KMS-11 (cell line): ENCODE results near the gene KIF18A.

ENCODE experiments used
- H2AFZ ChIP-seq: fragments of 200-600 bp; sonication (generic); 2 replicates; pipeline ENCODE4 v1.6.1; 2016; ENCODE audit warnings: antibody characterized with exemption, mixed run types, low read depth
- H3K27ac ChIP-seq: fragments of 200-600 bp; sonication (generic); 2 replicates; pipeline ENCODE4 v1.6.1; 2016; ENCODE audit warnings: mild to moderate bottlenecking, mixed run types
- H3K27me3 ChIP-seq: fragments of 200-600 bp; sonication (generic); 2 replicates; pipeline ENCODE4 v1.6.1; 2017; ENCODE audit warnings: mild to moderate bottlenecking, low read depth, mixed run types, moderate library complexity; ENCODE audit not compliant: insufficient read depth
- H3K36me3 ChIP-seq: fragments of 200-600 bp; sonication (generic); 2 replicates; pipeline ENCODE4 v1.6.1; 2017; ENCODE audit warnings: mild to moderate bottlenecking, mixed run types; ENCODE audit not compliant: insufficient read depth
- H3K4me1 ChIP-seq: fragments of 200-600 bp; sonication (generic); 2 replicates; pipeline ENCODE4 v1.6.1; 2016; ENCODE audit warnings: mild to moderate bottlenecking, low read depth, mixed run types; ENCODE audit not compliant: poor library complexity, severe bottlenecking
- H3K4me2 ChIP-seq: fragments of 200-600 bp; sonication (generic); 2 replicates; pipeline ENCODE4 v1.7.0; 2016; ENCODE audit warnings: mild to moderate bottlenecking, mixed run types
- H3K4me3 ChIP-seq: fragments of 200-600 bp; sonication (generic); IDR thresholded peaks from 2 replicates; pipeline ENCODE4 v1.6.1; 2017; ENCODE audit warnings: low read depth, low read length, mixed read lengths; ENCODE audit not compliant: insufficient read depth
- H3K79me2 ChIP-seq: fragments of 200-600 bp; sonication (generic); 2 replicates; pipeline ENCODE4 v1.6.1; 2016; ENCODE audit warnings: low read depth, mixed run types; ENCODE audit not compliant: insufficient read depth
- H3K9ac ChIP-seq: fragments of 200-600 bp; sonication (generic); 2 replicates; pipeline ENCODE4 v1.6.1; 2016; ENCODE audit warnings: mild to moderate bottlenecking, mixed run types
- H4K20me1 ChIP-seq: fragments of 200-600 bp; sonication (generic); 2 replicates; pipeline ENCODE4 v1.6.1; 2016; ENCODE audit warnings: mild to moderate bottlenecking, mixed run types; ENCODE audit not compliant: insufficient read depth
- TF ChIP-seq, protein P1 (sequence below): fragments of 200-600 bp; sonication (generic); conservative IDR thresholded peaks from 2 replicates; pipeline ENCODE4 v1.6.1; 2017; ENCODE audit warnings: low read depth, mild to moderate bottlenecking, antibody characterized with exemption, low read length, moderate library complexity, mixed read lengths

Gene KIF18A

DNA sequence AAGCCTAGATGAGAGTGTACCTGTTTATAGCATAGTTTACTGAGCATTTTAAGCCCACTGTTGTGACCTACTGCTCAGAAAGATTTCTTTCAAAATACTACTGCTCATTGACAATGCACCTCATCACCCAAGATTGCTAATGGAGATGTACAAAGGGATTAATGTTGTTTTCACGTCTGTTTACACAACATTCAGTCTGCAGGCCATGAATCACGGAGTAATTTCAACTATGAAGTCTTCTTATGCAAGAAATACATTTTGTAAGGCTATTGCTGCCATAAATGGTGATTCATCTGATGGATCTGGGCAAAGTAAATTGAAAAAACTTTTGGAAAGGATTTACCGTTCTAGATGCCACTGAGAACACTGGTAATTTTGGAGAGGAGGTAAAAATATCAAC lies 112.9 kb downstream of the KIF18A start:
- Histone ChIP-seq H3K4me3 (no peak overlapping the region), H3K27ac (no peak overlapping the region), H3K79me2 (no peaks in the 10 kb centered on the region), H3K4me1 (peaks cover 10% of the 10 kb centered on the region), H3K9ac (no peak overlapping the region), H3K4me2 (no peak overlapping the region), H3K36me3 (no peaks in the 10 kb centered on the region), H3K27me3 (no peaks in the 10 kb centered on the region), H2AFZ (no peak overlapping the region), H4K20me1 (no peaks in the 10 kb centered on the region)
- TF ChIP-seq, protein P1, sequence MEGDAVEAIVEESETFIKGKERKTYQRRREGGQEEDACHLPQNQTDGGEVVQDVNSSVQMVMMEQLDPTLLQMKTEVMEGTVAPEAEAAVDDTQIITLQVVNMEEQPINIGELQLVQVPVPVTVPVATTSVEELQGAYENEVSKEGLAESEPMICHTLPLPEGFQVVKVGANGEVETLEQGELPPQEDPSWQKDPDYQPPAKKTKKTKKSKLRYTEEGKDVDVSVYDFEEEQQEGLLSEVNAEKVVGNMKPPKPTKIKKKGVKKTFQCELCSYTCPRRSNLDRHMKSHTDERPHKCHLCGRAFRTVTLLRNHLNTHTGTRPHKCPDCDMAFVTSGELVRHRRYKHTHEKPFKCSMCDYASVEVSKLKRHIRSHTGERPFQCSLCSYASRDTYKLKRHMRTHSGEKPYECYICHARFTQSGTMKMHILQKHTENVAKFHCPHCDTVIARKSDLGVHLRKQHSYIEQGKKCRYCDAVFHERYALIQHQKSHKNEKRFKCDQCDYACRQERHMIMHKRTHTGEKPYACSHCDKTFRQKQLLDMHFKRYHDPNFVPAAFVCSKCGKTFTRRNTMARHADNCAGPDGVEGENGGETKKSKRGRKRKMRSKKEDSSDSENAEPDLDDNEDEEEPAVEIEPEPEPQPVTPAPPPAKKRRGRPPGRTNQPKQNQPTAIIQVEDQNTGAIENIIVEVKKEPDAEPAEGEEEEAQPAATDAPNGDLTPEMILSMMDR: no peak

DNA sequence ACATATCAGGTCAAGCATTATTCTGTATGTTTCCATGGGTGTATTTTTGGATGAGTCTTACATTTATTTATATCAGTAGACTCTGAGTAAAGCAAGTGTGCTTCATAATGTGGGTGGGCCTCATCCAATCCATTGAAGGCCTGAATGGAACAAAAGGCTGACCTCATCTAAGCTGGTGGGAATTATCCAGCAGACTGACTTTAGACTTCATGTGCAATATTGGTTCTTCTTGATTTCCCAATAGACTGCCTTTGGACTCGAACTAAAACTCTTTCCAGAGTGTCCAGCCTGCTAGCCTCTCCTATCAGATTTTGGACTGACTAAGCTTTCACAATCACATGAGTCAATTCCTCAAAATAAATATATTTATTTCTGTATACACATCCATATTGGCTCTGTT lies 116.2 kb downstream of the KIF18A start:
- H3K9ac ChIP-seq: no peak overlapping the region
- H3K27ac ChIP-seq: no peak overlapping the region
- no peaks in the 10 kb centered on the region for H3K79me2 ChIP-seq
- H3K4me1 ChIP-seq: no peaks in the 10 kb centered on the region
- H4K20me1 ChIP-seq: no peaks in the 10 kb centered on the region
- no peak overlapping the region for H3K4me3 ChIP-seq
- no peak overlapping the region for H3K4me2 ChIP-seq
- no peaks in the 10 kb centered on the region for H3K36me3 ChIP-seq
- no peaks in the 10 kb centered on the region for H3K27me3 ChIP-seq
- no peak overlapping the region for H2AFZ ChIP-seq
- TF ChIP-seq, protein P1: no peak

DNA sequence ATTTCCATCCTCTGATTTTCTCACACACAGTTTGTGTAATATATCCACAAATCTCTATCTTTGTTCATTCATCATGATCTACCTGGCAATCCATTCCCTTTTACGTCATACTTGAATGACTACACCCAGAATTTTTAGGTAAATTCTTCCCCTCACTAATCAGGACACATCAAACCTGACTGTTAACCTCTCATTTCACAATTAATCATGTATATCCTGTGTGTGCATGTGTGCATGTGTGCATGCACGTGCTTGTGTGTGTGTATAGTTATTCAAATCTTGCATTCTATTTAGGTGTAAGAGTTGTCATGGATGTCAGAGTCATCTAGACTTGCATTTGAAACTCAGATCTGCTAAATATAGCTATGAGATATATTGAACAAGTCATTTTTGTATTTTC lies 130.4 kb downstream of the KIF18A start:
- H3K4me1 ChIP-seq: no peaks in the 10 kb centered on the region
- no peak overlapping the region for H3K9ac ChIP-seq
- H3K27ac ChIP-seq: no peak overlapping the region
- H2AFZ ChIP-seq: no peak overlapping the region
- H3K4me2 ChIP-seq: no peak overlapping the region
- H3K4me3 ChIP-seq: no peak overlapping the region
- H3K36me3 ChIP-seq: no peaks in the 10 kb centered on the region
- H3K79me2 ChIP-seq: no peaks in the 10 kb centered on the region
- no peaks in the 10 kb centered on the region for H4K20me1 ChIP-seq
- no peaks in the 10 kb centered on the region for H3K27me3 ChIP-seq
- TF ChIP-seq, protein P1: no peak

GRCh38 chr11:27977031-27977430 lies 130.9 kb downstream of the KIF18A start:
- H3K4me1 ChIP-seq: no peaks in the 10 kb centered on the region
- no peaks in the 10 kb centered on the region for H4K20me1 ChIP-seq
- H3K79me2 ChIP-seq: no peaks in the 10 kb centered on the region
- no peak overlapping the region for H2AFZ ChIP-seq
- H3K27ac ChIP-seq: no peak overlapping the region
- H3K4me3 ChIP-seq: no peak overlapping the region
- H3K9ac ChIP-seq: no peak overlapping the region
- TF ChIP-seq, protein P1: no peak
- H3K4me2 ChIP-seq: no peak overlapping the region
- H3K36me3 ChIP-seq: no peaks in the 10 kb centered on the region
- H3K27me3 ChIP-seq: no peaks in the 10 kb centered on the region
